HepG2 (cell line): ENCODE data around the gene CPLANE2. TPM values are rescaled to one million over a fixed set of nuclear protein-coding genes. Genes with fewer than 3 reads are reported as not detected.

Experiments
- CBX2 ChIP-seq, 2 experiments: fragments of 200-600 bp in 1 of 2; sonication (generic); formaldehyde crosslinking in 1 of 2; IDR thresholded peaks; 2 replicates each; pipeline versions ENCODE4 v1.7.0 to v1.8.1; 2018 to 2022; ENCODE audit warnings: low read depth in 2 of 2, low read length in 1 of 2, mild to moderate bottlenecking in 1 of 2, missing genetic modification reagents in 1 of 2
- CENPX ChIP-seq: sonication (generic); formaldehyde crosslinking; IDR thresholded peaks from 2 replicates; pipeline ENCODE4 v1.9.0; 2021; ENCODE audit warnings: mild to moderate bottlenecking, missing genetic modification reagents, moderate library complexity
- CSRNP2 ChIP-seq: sonication (generic); formaldehyde crosslinking; conservative IDR thresholded peaks from 2 replicates; pipeline ENCODE4 v1.8.0; 2022; ENCODE audit warnings: low read depth, missing genetic modification reagents
- FOXO1 ChIP-seq: sonication (generic); formaldehyde crosslinking; IDR thresholded peaks from 2 replicates; pipeline ENCODE4 v1.4.0; 2020; ENCODE audit warnings: missing genetic modification reagents
- JARID2 ChIP-seq: sonication (generic); formaldehyde crosslinking; IDR thresholded peaks from 2 replicates; pipeline ENCODE4 v1.8.1; 2023; ENCODE audit warnings: missing genetic modification reagents, inconsistent platforms; ENCODE audit not compliant: insufficient replicate concordance
- KLF12 ChIP-seq: sonication (generic); formaldehyde crosslinking; IDR thresholded peaks from 2 replicates; pipeline ENCODE4 v1.4.0; 2020; ENCODE audit warnings: missing genetic modification reagents, borderline replicate concordance
- KMT2A ChIP-seq: sonication (generic); formaldehyde crosslinking; IDR thresholded peaks from 2 replicates; pipeline ENCODE4 v1.4.0; 2020; ENCODE audit warnings: missing genetic modification reagents
- LCORL ChIP-seq, 2 experiments: fragments of 450-650 bp in 1 of 2; sonication (generic) in 1 of 2; formaldehyde crosslinking in 1 of 2; IDR thresholded peaks; 2 replicates each; pipeline versions ENCODE4 v1.5.0 to v1.6.1; 2017 to 2020; ENCODE audit warnings: antibody characterized with exemption in 1 of 2, missing genetic modification reagents in 1 of 2
- NFE2 ChIP-seq: sonication (generic); formaldehyde crosslinking; IDR thresholded peaks from 2 replicates; pipeline ENCODE4 v1.4.0; 2020; ENCODE audit warnings: missing genetic modification reagents
- PTBP1 ChIP-seq: fragments of 200-400 bp; formaldehyde crosslinking; IDR thresholded peaks from 2 replicates; pipeline ENCODE4 v1.6.1; 2018; ENCODE audit warnings: low read length, low read depth; ENCODE audit not compliant: poor library complexity, severe bottlenecking
- SPEN ChIP-seq: sonication (generic); formaldehyde crosslinking; IDR thresholded peaks from 2 replicates; pipeline ENCODE4 v1.5.1; 2020; ENCODE audit warnings: low read depth, mild to moderate bottlenecking, missing genetic modification reagents
- TMF1 ChIP-seq: sonication (generic); formaldehyde crosslinking; IDR thresholded peaks from 2 replicates; pipeline ENCODE4 v1.8.1; 2022; ENCODE audit warnings: low read depth, missing genetic modification reagents
- ZBTB25 ChIP-seq: IDR thresholded peaks from 2 replicates; pipeline ENCODE4 v1.6.1; 2018; ENCODE audit warnings: missing genetic modification reagents
- ZFP1 ChIP-seq: IDR thresholded peaks from 2 replicates; pipeline ENCODE4 v1.6.1; 2016
- ZFYVE20 ChIP-seq: sonication (generic); formaldehyde crosslinking; IDR thresholded peaks from 2 replicates; pipeline ENCODE4 v1.8.0; 2023; ENCODE audit warnings: low read depth, mild to moderate bottlenecking, moderate library complexity, missing genetic modification reagents, borderline replicate concordance
- ZKSCAN8 ChIP-seq: IDR thresholded peaks from 2 replicates; pipeline ENCODE4 v1.6.1; 2016; ENCODE audit warnings: borderline replicate concordance, missing genetic modification reagents, missing compliant biosample characterization
- ZNF276 ChIP-seq: sonication (generic); formaldehyde crosslinking; IDR thresholded peaks from 2 replicates; pipeline ENCODE4 v1.4.0; 2020; ENCODE audit warnings: mild to moderate bottlenecking, low read depth, missing genetic modification reagents
- ZNF33B ChIP-seq: sonication (generic); formaldehyde crosslinking; IDR thresholded peaks from 2 replicates; pipeline ENCODE4 v1.5.1; 2020; ENCODE audit warnings: mild to moderate bottlenecking, missing genetic modification reagents
- ZNF660 ChIP-seq: sonication (generic); formaldehyde crosslinking; IDR thresholded peaks from 2 replicates; pipeline ENCODE4 v1.5.1; 2020; ENCODE audit warnings: mild to moderate bottlenecking, low read depth, missing genetic modification reagents, borderline replicate concordance
- ZNF879 ChIP-seq: sonication (generic); formaldehyde crosslinking; IDR thresholded peaks from 2 replicates; pipeline ENCODE4 v1.8.1; 2023; ENCODE audit warnings: missing genetic modification reagents
- ZSCAN21 ChIP-seq: sonication (generic); formaldehyde crosslinking; IDR thresholded peaks from 2 replicates; pipeline ENCODE4 v1.8.0; 2022; ENCODE audit warnings: mild to moderate bottlenecking, missing genetic modification reagents, moderate library complexity, borderline replicate concordance
- ZSCAN5A ChIP-seq: sonication (generic); formaldehyde crosslinking; IDR thresholded peaks from 2 replicates; pipeline ENCODE4 v1.8.0; 2022; ENCODE audit warnings: mild to moderate bottlenecking, missing genetic modification reagents, borderline replicate concordance
- polyA plus RNA-seq, 8 experiments: library from polyadenylated mRNA; depleted of rRNA in 3 of 8; stranded (reverse) in 7 of 8; unstranded in 1 of 8; fragments of >200 nt; fragmentation: Illumina TruSeq in 4 of 8; extraction: Trizol in 4 of 8; gene quantifications; 2 replicates each; pipeline versions ENCODE4 v1.2.1 to v1.2.3, GENCODE V29; 2011 to 2016; ENCODE audit warnings: low read depth in 4 of 8, missing spikeins in 1 of 8, mixed read lengths in 1 of 8; ENCODE audit not compliant: insufficient read depth in 1 of 8
- total RNA-seq, 5 experiments: library from RNA; depleted of rRNA; stranded (reverse); fragments of >200 nt; fragmentation: Illumina TruSeq; extraction: Trizol; gene quantifications; 2 replicates each; pipeline ENCODE4 v1.2.3, GENCODE V29; 2016; ENCODE audit warnings: low read depth in 1 of 5

CPLANE2 gene
- total and polyA plus RNA-seq, 2 of the 13 experiments (the other 11 are each of a cell fraction or from before 2014, with no cell fraction given): 0.29 to 1.6 TPM

GRCh38 chr1:16236511-16237342 lies at the start of gene CPLANE2 (continued):
- TF ChIP-seq NFE2: no peak
- 0 out of 2 replicates have a peak, but pooled peaks have one; percentile 20 for TF ChIP-seq FOXO1 (CRISPR knock-in tag)
- TF ChIP-seq KMT2A (CRISPR knock-in tag): no peak
- no peak for TF ChIP-seq JARID2 (CRISPR knock-in tag)
- no peak for TF ChIP-seq CSRNP2
- no peak for TF ChIP-seq CBX2 (IDR thresholded peaks at IDR 0.05; ENCODE audit: low read depth, low read length)
- TF ChIP-seq CBX2 (CRISPR knock-in tag; IDR thresholded peaks at IDR 0.05; ENCODE audit: low read depth): no peak
- TF ChIP-seq TMF1 (CRISPR knock-in tag): no peak; the same call in 1 of the 2 replicates
- TF ChIP-seq ZFYVE20: no peak
- no peak for TF ChIP-seq ZSCAN5A (CRISPR knock-in tag)
- TF ChIP-seq ZNF879 (CRISPR knock-in tag): no peak
- no peak for TF ChIP-seq ZSCAN21 (CRISPR knock-in tag)
- TF ChIP-seq ZNF276 (CRISPR knock-in tag): no peak
- TF ChIP-seq SPEN (CRISPR knock-in tag): peak; percentile 49
- peak; percentile 34; the same call in 1 of the 2 replicates for TF ChIP-seq ZBTB25 (CRISPR knock-in tag)
- TF ChIP-seq ZKSCAN8 (CRISPR knock-in tag): no peak
- no peak for TF ChIP-seq ZFP1 (CRISPR knock-in tag)
- TF ChIP-seq ZNF660: no peak
- TF ChIP-seq PTBP1: no peak
- no peak for TF ChIP-seq KLF12 (CRISPR knock-in tag)
- TF ChIP-seq LCORL (IDR thresholded peaks at IDR 0.05): no peak
- TF ChIP-seq LCORL (CRISPR knock-in tag; IDR thresholded peaks at IDR 0.05): peak; percentile 37
- TF ChIP-seq ZNF33B (CRISPR knock-in tag): no peak; the same call in 1 of the 2 replicates
- no peak for TF ChIP-seq CENPX (CRISPR knock-in tag)
